ENCODE results near the gene ITGA5. TPM values are rescaled to one million over a fixed set of nuclear protein-coding genes. Genes with fewer than 3 reads are reported as not detected.
"Not testable (repeated sequence)": the region's sequence is repeated elsewhere in the genome, so short reads cannot be mapped to it uniquely, and the experiment has no call there.

The ITGA5 gene
- total RNA-seq, 1 donor from 2014 or later: 3.7 TPM

DNA sequence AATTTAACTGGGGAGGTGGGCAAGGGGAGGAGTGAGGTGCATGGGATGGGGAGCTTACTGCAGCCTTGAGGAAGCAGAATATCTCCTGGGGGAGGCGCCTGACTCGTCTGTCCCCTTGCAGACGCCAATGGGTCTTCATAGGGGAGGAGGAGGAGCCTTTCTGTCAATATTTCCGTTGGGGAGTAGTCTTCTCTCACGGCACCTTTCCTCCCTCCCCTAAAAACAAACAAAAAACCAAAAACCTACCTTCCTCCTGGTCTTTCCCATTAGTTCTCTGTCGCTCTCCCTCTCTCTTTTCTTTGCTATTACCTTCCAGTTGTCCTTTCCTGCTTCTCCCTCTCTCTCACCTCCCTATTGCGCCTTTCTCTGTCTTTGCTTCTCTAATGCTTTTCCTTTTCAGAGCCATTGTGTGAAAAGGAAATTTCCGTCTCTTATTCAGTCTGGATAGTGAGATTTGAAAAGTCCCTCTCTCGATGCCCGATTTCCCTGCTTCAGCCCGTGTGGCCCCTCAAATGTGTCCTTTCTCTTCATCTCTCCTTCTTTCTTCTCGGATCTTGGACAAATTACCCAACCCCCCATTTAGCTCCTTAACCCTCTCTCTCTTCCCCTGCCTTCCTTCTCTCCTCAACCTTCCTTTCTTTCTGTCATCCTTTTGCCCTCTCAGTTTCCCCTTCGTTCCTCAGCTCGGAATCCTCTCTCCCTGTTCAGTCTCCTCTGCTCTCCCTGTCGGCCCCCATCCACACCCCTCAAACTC, 60.7 kb downstream of the ITGA5 start:
- DNase-seq (ENCODE audit: low spot score in 2 of 2) (no peak), FAIRE-seq (no peak)

DNA sequence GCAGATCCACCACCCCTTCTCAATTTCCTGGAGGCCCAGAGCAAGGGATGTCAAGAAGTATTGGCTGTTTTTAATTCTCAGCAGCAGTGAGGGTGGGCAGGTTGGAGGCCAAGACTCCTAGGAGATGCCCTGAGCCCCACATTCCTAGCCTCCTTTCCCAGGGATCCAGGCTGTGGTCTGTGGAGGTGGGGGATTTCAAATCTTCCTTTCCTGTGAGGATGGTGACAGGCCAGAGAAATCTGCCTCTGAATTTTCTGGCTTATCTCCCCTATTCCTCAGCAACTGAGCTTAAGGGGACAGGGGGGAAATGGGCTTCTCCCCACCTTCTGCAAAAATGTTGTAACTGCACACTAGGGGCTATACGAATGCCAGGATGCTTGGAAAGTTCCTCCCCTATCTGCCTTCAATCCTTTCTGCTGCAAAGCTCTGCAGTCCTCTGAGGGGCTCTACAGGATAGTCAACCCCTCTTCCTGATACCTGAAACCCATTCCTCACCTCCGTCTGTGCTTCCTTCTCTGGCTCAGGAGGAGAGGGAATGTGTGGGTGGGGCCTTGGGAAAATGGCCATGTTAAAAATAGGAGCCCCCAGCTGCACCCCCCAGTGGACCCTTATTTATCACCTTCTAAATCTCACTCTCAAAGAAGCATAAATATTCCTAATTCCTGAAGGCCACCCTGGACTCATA, 61.4 kb downstream of the ITGA5 start:
- no peak for DNase-seq (ENCODE audit: low spot score in 2 of 2)
- FAIRE-seq: no peak

- FAIRE-seq (no peak), DNase-seq (ENCODE audit: low spot score in 2 of 2) (no peak)
Observed at GRCh38 chr12:54356951-54357356, 62.1 kb downstream of the ITGA5 start.

- no peak for FAIRE-seq
- DNase-seq (ENCODE audit: low spot score in 2 of 2): no peak
Observed at GRCh38 chr12:54356228-54356627, 62.8 kb downstream of the ITGA5 start.

DNA sequence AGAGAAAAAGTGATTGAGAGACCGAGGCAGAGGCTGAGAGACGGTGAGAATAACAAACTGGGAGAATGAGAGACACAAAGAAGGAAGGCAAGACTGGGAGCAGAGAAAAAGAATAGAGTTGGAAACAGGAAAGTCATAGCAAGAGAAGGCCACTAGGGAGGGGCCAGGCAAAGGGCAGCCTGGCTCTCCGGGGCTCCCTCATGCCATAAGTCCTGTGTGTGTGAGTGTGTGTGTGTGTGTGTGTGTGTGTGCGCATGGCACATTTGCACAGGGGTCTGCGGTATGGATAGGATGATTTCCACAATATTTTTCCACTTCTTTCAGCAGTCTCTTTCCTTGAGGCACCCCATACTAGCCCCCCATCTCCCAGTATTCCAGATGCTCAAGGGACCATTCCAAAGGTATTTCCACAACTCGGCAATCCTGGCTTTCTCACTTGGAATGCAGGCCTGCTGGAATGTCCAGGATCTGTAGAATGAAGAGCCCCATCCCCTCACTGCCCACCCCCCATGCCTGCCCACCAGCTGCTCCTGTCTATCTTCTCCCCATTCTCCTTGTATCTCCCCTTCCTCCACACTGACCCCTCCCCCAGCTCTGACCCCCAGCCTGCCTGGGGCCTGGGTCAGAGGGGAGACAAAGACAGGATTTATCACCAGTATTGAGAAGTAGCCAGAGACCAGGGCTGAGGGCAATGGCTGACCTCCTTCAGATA, 63.8 kb downstream of the ITGA5 start:
- DNase-seq (ENCODE audit: low spot score in 2 of 2) (no peak), FAIRE-seq (no peak)

DNA sequence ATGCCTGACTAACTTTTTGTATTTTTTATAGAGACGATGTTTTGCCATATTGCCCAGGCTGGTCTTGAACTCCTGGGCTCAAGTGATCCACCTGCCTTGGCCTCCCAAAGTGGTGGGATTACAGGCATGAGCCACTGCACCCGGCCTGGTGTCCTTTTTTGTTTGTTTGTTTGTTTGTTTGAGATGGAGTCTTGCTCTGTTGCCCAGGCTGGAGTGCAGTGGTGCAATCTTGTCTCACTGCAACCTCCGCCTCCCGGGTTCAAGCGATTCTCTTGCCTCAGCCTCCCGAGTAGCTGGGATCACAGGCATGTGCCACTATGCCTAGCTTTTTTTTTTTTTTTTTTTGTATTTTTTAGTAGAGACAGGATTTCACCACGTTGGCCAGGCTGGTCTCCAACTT, 64.8 kb downstream of the ITGA5 start:
- not testable (repeated sequence) for FAIRE-seq; DNase-seq (ENCODE audit: low spot score in 2 of 2)

- no peak for FAIRE-seq
- no peak for DNase-seq (ENCODE audit: low spot score in 2 of 2)
Observed at GRCh38 chr12:54352891-54353874, 65.9 kb downstream of the ITGA5 start.

- DNase-seq (ENCODE audit: low spot score in 2 of 2) (no peak), FAIRE-seq (no peak)
Observed at GRCh38 chr12:54352022-54352531, 67.0 kb downstream of the ITGA5 start.

DNA sequence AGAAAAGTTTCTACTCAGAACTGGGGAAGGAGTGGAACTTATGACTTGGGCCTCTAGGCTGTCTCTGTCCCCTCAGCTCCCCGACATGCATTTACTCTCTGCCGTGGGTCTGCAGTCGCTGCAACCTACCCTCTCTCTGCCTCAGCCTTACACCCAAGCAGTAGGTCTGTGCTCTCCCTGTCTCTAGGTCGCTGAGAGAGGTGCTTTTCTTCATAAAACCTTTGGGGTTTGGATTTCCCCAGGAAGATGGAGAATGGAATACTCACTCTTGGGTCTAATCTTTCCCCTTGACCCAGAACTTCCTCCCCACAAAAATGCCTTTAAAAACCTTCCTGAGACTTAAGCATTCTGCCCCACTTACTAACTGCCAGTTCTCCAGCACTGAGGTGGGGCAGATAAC, 67.7 kb downstream of the ITGA5 start:
- FAIRE-seq (no peak), DNase-seq (ENCODE audit: low spot score in 2 of 2) (no peak)

DNA sequence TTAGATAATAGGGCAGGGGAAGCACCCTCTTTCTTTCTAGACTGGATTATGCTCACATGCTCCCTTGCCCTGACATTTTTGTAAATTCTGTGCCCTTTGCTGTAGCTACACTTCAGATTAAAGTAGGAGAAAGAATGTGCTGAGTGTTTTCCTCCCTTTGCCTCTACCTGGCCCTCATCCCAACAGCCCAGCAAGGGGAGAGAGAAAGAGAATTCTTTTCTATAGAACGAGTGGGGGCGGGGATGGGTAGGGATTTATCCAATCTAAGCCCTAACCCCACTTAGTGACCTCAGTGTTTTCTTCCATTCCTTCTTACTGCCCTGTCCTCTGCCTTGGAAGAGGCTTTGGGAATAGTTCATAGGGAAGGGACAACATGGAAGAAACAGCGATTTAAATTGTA, 68.3 kb downstream of the ITGA5 start:
- DNase-seq (ENCODE audit: low spot score in 2 of 2): no peak
- no peak for FAIRE-seq

DNA sequence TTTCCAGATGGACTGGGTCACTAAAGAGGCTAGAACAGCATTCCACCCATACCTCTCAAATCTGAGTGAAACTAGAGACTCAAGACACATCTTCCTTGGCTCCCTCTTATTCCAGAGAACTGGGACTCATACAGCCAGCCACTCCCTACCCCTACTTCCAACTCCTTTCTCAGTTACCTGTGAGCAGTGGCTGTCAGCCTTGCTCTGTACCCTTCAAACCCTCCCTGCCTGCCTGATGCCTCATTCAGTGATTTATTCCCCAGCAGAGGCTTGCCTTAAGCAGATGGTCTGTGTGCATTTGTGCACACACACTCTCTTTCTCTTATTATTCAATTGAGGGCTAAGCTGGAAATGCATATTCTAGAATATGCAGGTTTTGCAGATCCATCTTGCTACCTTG, 69.4 kb downstream of the ITGA5 start:
- DNase-seq (ENCODE audit: low spot score in 2 of 2) (no peak), FAIRE-seq (no peak)

GRCh38 chr12:54349036-54349435, 70.0 kb downstream of the ITGA5 start:
- FAIRE-seq (no peak), DNase-seq (ENCODE audit: low spot score in 2 of 2) (no peak)

Other genes starting within 250 kb of the ITGA5 start
- gene SMUG1, start 230.3 kb downstream of the ITGA5 start, total RNA-seq: 46.9 TPM
- 83.2 TPM for gene CBX5, start 139.1 kb downstream of the ITGA5 start, total RNA-seq
- 679 TPM for gene HNRNPA1, start 138.5 kb downstream of the ITGA5 start, total RNA-seq
- gene NFE2, start 118.3 kb downstream of the ITGA5 start, total RNA-seq: 0.82 TPM
- 59.9 TPM for gene COPZ1, start 94.1 kb downstream of the ITGA5 start, total RNA-seq
- not detected for gene GPR84, start 54.8 kb downstream of the ITGA5 start, total RNA-seq
- 1.2 TPM for gene ZNF385A, start 34.5 kb downstream of the ITGA5 start, total RNA-seq
- not detected for gene GTSF1, start 54.3 kb upstream of the ITGA5 start, total RNA-seq
- gene NCKAP1L, start 78.5 kb upstream of the ITGA5 start, total RNA-seq: 2.4 TPM
- 7.3 TPM for gene PDE1B, start 130.3 kb upstream of the ITGA5 start, total RNA-seq
- 10.6 TPM for gene PPP1R1A, start 169.4 kb upstream of the ITGA5 start, total RNA-seq
- not detected for gene LACRT, start 215.6 kb upstream of the ITGA5 start, total RNA-seq
- not detected for gene DCD, start 229.1 kb upstream of the ITGA5 start, total RNA-seq